GM19455 (cell line): ENCODE measurements around the gene MAGED4.
"Not testable (repeated sequence)": the region's sequence is repeated elsewhere in the genome, so short reads cannot be mapped to it uniquely, and the experiment has no call there.

Source experiments
- ATAC-seq: cut with Tn5 transposase; IDR thresholded peaks from one replicate; pipeline ENCODE4 v1.9.1; 2021; ENCODE audit not compliant: unreplicated experiment

MAGED4 gene

GRCh38 chrX:52184440-52185077 is at the start of gene MAGED4:
Gene MAGED4, plus strand, starts transcription at chrX:52184888. Its CDS starts 1,035 bp downstream, at chrX:52185923.
- not testable (repeated sequence) for ATAC-seq

GRCh38 chrX:52138830-52139544 is 45.7 kb upstream of the MAGED4 start:
- ATAC-seq, result no peak

DNA sequence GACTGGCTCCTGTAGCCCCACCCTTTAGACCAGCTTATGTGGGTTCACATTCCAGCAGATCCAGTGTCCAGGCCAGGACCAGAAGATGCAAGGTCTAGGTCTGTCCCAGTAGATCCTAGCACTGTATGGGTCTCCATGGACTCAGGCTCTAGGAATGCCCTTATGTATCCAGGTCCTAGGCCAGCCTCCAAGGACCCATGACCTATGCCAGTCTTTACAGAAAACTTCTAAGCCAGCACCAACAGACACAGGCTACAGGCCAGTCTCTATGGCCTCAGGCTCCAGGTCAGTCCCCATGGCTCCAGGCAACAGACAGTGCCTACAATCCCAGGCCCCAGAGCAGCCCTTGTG is 45.2 kb upstream of the MAGED4 start:
- no peak for ATAC-seq

- no peak for ATAC-seq
Measured at GRCh38 chrX:52140020-52140419, 44.7 kb upstream of the MAGED4 start.

DNA sequence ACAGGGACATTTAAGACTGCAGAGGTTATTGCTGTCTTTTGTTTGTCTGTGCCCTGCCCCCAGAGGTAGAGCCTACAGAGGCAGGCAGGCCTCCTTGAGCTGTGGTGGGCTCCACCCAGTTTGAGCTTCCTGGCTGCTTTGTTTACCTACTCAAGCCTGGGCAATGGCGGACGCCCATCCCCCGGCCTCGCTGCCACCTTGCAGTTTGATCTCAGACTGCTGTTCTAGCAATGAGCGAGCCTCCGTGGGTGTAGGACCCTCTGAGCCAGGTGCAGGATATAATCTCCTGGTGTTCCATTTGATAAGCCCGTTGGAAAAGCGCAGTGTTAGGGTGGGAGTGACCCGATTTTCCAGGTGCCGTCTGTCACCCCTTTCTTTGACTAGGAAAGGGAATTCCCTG is 34.0 kb upstream of the MAGED4 start:
- ATAC-seq, result not testable (repeated sequence)

- not testable (repeated sequence) for ATAC-seq
Measured at GRCh38 chrX:52160140-52160539, 24.5 kb upstream of the MAGED4 start.

DNA sequence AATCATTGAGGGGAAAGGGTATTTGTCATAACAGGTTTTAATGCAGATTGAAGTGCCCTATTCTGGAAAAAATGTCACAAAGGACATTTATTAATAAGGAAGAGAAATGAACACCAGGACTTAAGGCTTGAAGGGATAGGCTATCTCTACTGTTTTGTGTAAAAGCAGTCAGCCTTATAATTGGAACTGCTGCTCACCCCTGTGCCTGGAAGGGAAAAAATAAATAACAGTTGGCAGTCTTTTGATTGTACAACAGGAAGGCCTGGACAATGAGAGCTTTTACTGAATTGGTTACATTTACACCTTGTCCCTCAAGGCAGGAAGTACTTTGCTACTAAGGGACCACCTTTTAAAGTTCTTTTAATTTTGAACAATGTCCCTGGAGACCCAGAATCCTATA is 17.8 kb upstream of the MAGED4 start:
- no peak for ATAC-seq

GRCh38 chrX:52171055-52171454 is 13.6 kb upstream of the MAGED4 start:
- not testable (repeated sequence) for ATAC-seq

DNA sequence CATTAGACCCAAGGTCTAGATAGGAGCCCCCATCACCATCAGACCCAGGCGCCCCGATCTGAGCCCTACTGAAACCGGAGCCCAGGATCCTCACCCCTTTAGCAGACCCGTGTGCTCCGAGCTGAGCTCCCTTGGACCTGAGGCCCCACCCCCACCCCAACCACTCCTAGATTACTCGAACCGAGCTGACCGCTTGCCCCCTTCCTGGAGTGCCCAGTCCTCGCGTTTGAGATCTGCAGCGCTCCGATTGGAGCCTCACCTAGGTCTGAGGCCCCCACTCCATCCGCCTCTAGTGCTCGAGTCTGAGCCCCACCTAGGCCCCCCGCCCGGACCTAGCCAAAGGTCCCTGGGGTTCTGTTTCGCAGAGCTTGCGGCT is 378 bp downstream of the MAGED4 start:
- not testable (repeated sequence) for ATAC-seq

DNA sequence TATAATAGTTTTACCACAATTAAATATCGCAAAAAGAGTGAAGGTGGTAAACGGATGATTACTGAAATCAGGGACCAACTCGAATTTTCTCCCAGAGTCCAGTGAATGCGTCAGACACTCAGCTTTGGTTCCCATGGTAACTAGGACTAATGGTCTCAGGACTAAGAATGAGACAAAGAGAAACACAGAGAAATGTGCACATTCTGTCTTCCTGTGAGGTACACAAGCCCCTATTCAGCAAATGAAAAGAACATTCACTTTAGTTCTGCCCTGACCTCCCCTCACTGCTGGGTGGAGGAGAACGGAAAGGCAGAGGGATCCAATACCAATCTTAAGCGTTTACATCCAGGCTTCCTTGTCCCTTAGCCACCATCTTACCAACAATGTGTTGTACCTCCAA is 26.7 kb downstream of the MAGED4 start:
- not testable (repeated sequence) for ATAC-seq

- no peak for ATAC-seq
Measured at GRCh38 chrX:52213276-52213675, 28.6 kb downstream of the MAGED4 start.

DNA sequence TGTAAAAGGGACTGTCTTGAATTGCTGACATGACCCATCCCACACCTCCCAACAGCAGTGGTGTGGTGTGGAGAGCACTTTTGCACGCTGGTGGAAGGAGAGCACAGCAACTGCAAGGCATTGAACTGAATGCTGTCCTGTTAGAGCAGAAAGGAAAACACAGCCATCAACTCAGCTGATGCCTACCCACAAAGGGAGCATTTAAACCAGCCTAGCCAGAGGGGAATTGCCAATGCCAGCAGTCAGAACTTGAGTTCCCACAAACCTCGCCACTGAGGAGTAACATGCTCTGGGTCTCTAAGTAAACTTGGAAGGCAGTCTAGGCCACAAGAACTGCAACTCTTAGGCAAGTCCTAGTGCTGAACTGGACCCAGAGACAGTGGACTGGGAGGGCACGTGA is 31.9 kb downstream of the MAGED4 start:
- no peak for ATAC-seq

GRCh38 chrX:52217494-52218160 is 32.9 kb downstream of the MAGED4 start:
- ATAC-seq, result no peak

- ATAC-seq, result no peak
Measured at GRCh38 chrX:52220936-52221335, 36.2 kb downstream of the MAGED4 start.
